Measurements from ENCODE around the gene TRAP1.

TRAP1 gene

DNA sequence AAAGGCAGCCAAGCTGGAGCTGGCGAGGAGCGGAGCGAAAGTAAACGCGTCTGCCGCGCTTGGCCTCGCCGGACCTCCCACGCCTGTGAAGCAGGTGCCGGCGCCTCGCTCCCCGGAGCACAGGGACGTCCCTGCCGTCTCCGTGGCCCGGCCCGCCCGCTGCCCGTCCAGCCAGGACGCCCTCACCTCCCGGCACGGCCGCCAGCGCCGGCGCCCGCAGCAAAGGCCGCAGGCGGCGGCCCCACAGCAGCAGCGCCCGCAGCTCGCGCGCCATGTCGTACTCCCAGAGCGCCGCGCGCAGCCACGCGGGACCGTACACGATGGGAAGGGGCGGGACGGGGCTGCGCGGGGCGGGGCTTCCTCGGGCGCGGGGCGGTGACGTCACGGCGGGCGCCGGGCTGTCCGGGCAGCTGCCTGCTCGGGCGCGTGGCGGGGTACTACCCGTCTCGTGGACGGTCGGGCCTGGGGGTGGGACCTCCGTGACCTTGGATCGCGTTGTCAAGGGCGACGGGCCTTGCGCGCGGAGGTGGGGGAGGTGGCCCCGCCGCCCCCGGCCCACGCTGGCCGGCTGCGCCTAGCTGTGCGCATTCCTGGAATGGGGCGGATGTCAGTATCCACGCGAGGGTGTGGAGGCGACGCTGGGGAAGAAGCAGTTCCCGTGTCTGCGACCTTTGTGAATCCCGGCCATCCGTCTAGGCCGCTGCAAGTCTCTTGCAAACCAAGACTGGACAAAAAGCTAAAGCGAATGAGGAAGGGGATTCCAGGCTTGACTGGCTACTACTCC is at the start of gene TRAP1:
TRAP1 (minus strand) TSS at position 290 of the 784 bp plus-strand sequence; CDS start at position 274, 16 bp downstream.
- DNase-seq (ENCODE audit: low read depth) = peak; percentile 83

DNA sequence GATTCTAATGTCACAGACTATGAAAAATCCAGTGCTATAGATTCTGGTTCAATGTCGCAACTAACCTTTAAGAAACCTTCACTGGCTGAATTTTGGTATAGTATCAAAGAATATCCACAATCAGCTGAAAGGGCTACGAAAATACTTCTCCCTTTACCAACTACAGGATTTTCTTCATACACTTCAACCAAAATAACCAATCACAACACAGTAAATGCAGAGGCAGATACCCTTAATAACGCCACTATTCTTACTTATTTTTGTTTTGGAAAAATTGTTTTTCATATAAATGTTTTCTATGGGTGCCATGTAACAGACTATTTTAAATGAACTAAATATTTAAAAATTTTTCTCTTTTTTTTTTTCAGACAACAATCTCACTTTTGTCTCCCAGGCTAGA is 48.9 kb upstream of the TRAP1 start:
- no peak for DNase-seq (ENCODE audit: low read depth)

DNA sequence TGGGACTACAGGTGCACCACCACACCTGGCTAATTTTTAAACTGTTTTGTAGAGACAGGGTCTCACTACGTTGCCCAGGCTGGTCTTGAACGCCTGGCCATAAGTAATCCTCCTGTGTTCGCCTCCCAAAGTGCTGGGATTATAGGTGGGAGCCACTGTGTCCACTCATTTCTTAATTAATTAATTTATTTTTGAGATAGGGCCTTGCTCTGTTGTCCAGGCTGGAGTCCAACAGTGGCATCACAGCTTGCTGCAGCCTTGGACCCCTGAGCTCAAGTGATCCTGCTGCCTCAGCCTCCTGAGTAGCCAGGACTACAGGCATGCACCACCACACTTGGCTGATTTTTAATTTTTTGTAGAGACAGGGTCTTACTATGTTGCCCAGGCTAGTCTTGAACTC is 47.1 kb upstream of the TRAP1 start:
- no peak for DNase-seq (ENCODE audit: low read depth)

DNA sequence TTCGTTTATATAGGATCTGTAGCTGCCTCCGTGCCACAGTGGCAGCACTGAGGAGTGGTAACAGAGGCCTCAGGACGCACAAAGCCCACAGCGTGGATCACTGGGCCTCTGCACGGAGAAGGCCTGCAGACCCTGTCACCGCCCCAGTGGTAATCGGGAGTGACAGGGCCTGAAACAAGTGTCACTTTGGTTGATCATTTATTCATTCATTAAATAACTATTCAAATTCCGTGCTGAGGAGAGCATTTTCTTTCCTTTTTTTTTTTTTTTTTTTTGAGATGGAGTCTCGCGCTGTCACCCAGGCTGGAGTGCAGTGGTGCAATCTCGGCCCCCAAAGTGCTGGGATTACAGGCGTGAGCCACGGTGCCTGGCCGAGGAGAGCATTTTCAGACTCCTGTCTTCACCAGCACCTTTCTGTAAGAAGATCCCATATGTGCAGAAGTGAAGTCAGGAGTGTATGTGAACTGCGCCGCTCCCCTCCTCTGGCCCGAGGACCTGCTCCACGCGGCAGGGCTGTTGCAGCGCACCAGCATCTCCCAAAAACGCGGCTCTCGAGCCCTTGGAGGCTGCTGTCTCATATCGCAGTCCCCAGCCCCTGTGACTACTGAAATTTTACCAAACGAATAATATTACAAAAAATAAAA is 44.9 kb upstream of the TRAP1 start:
- no peak for DNase-seq (ENCODE audit: low read depth)

DNA sequence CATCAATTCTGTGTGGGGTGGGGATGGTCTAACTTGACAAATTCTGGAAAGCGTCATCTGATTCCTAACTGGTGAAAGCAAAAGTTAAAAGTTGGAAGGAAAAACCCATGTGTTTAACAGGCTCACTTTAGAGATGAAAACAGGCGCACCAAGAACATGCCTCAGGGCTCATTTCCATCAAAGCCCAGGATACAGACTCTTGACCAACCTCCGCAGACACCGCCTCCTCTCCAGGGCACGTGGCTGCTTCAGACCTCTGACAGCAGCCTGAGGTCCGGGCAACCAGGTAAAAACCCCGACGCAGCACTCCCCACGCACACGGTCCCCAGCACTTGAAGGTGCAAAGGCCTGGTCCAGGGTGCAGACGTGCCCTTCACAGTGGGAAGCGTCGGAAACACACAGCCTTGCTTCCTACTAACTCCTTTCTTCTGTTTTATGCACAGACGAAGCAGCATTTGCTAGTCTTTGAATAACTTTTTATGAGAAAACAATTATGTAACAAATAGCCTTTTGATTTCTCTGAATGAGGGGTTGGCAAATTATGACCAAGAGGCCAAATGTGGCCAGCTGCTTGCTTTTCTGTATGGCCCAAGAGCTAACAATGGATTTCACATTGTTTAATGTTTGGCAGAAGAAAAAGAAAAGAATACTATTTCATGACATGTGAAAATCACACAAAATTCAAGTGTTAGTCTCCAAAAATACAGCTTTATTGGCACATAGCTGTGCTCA is 44.2 kb upstream of the TRAP1 start:
- DNase-seq (ENCODE audit: low read depth) = no peak

DNA sequence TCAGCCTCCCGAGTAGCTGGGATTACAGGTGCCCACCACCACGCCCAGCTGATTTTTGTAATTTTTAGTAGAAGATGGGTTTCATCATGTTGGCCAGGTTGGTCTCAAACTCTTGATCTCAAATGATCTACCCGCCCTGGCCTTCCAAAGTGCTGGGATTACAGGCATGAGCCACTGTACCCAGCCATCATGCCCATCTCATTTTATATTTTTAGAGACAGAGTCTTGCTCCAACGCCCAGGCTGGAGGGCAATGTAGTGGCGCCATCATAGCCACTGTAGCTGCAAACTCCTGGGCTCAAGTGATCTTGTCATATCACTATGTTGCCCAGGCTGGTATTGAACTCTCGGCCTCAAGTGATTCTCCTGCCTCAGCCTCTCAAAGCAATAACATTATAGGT is 43.2 kb upstream of the TRAP1 start:
- no peak for DNase-seq (ENCODE audit: low read depth)

GRCh38 chr16:3759736-3760135 is 42.4 kb upstream of the TRAP1 start:
- DNase-seq (ENCODE audit: low read depth) = no peak

GRCh38 chr16:3756113-3756512 is 38.8 kb upstream of the TRAP1 start:
- no peak for DNase-seq (ENCODE audit: low read depth)

GRCh38 chr16:3755249-3755648 is 37.9 kb upstream of the TRAP1 start:
- DNase-seq (ENCODE audit: low read depth) = no peak

GRCh38 chr16:3754772-3755171 is 37.4 kb upstream of the TRAP1 start:
- no peak for DNase-seq (ENCODE audit: low read depth)

- peak; percentile 68 for DNase-seq (ENCODE audit: low read depth)
Observed at GRCh38 chr16:3754081-3754703, 36.9 kb upstream of the TRAP1 start.

DNA sequence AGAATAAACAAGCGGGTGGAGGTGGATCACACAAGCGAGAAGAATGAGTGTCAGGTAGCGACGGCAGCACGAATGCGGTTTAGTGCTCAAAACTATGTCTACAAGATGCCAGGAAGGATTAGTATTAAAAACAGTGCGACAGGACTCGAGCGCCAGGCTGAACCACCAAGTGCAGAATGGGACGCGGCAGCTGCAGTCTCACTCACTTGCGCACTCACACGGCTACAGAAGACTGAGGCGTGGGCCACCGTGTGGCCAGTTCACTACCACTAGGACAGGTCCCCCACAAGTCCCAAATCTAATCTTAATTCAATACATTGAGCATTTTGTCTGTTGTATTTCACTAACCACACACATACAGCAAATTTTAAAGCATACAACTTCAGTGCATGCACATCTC is 35.7 kb upstream of the TRAP1 start:
- DNase-seq (ENCODE audit: low read depth) = no peak

DNA sequence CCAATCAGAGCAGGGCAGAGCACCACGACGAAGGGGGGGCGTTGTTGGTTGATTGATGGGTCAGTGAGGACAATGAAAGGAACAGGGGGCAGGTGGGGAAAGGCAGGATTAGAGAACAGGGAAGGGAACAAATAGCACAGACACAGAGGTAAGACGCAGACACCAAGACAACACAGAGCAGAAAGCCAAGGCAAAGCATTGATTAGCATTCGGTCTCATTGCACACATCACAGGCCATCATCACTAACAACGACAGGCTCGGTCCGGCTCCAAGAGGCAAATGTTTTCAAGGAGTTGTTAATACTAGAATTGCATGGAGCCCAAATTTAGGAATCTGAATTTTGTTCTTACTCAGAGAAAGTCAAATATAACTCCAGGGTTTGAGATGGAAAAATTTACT is 34.6 kb upstream of the TRAP1 start:
- no peak for DNase-seq (ENCODE audit: low read depth)

DNA sequence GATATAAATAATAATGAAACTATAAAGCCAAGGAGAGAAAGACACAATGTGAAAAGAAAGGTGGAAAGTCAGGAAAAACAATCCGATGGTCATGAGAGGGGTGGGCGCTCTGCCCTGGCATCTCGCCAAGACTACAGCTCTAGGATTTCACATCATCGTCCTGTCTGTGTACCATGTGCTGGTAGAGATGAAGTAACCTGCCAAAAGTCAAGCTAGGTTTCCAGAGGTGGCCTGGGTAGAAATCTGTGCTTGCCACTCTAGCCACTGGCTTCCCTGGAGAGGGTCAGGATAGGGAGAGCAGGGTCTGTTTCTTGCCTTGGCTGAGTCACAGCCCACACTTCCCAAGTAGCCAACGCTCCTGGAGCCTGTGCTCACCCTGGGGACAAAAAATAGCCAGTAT is 31.0 kb upstream of the TRAP1 start:
- no peak for DNase-seq (ENCODE audit: low read depth)

DNA sequence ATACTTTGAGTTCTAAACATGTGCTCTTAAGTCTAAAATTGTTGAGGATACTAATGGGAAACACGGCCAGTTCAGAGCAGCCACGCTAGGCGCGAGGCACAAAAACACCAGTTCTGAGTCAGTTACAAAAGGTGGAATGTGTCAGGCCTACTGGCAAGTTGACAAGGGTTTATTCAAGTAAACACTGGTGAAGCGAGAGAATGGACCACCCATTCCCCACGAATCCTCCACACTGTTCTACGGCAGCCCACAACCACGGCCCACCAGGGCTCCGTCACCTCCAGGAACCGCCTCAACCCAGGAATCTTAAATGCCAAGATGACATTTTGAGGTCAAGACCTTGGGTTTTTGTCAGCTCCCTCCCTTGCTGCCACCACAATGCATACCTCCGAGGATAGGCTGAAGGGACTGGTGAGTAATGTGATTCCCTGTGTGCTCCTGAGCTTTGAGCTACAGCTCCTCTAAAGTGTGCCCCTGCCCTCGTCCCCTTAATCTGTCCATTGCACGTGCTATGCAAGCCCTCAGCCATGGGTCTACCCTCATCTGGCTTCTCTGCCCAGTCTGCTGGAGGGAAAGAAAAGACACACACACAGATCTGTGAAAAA is 28.5 kb upstream of the TRAP1 start:
- DNase-seq (ENCODE audit: low read depth) = peak; percentile 70

DNA sequence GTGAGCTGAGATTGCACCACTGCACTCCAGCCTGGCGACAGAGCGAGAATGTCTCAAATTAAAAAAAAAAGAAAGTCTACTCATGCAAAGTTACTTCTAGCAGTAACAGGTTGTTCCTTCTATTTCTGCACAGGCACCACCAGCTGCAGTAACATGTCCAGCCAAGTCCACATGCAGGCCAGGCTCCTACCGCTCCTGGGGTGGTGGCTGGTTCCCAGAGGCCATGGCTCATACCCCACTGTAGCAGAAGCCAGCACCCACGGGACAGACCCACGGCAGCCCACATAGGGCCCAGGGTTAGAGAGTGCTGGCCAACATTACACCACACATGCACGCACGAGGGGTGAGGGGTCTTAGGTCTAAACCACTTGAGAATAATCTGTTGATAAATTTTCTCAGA is 26.7 kb upstream of the TRAP1 start:
- DNase-seq (ENCODE audit: low read depth) = no peak

- DNase-seq (ENCODE audit: low read depth) = no peak
Observed at GRCh38 chr16:3740934-3741333, 23.6 kb upstream of the TRAP1 start.

DNA sequence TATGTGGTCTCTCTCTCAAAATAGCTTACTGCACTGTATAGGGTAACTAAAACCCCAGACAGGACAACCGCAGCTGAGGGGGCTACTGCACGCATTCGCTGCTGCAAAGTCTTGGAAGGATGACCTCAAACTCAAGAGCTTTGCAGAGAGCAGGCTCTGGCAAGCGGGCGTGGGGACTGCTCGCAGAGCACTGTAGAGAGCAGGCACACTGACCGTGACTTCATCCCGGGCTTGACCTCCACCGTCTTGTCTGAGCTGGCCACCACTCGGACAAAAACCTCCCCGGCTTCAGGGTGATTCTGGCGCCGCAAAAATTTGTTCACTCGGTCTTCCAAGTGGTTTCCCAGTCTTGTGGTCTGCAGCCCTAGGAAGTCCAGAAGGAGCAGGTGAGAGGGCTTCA is 22.9 kb upstream of the TRAP1 start:
- DNase-seq (ENCODE audit: low read depth) = no peak

- DNase-seq (ENCODE audit: low read depth) = no peak
Observed at GRCh38 chr16:3739636-3740035, 22.3 kb upstream of the TRAP1 start.

- DNase-seq (ENCODE audit: low read depth) = no peak
Observed at GRCh38 chr16:3738541-3738940, 21.2 kb upstream of the TRAP1 start.

GRCh38 chr16:3738128-3738527 is 20.8 kb upstream of the TRAP1 start:
- DNase-seq (ENCODE audit: low read depth) = no peak

DNA sequence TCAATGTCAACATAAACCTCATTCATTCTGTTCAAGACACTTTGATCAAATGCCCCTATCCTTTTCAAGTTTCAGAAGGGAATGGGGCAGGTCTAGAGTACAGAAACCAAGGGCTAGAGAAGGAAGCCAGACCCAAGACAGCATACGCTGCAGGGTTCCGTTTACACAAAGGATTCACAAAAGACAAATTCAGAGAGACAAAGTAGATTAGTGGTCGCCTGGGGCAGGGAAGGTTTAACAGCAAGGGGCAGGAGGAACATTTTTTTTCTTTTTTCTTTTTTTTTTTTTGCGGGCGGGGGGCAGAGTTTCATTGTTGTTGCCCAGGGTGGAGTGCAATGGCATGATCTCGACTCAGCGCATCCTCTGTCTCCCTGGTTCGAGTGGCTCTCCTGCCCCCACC is 19.9 kb upstream of the TRAP1 start:
- no peak for DNase-seq (ENCODE audit: low read depth)

Data from iris pigment epithelial cell (primary cell).